Subcutaneous adipose tissue (tissue), 4 donors: ENCODE results near the gene MED31. TPM values are rescaled to one million over a fixed set of nuclear protein-coding genes. Genes with fewer than 3 reads are reported as not detected.

Experiments used
- total RNA-seq, 4 donors: library from RNA; depleted of rRNA; stranded (reverse); fragments of >200 nt; gene quantifications; one replicate each; pipeline ENCODE4 v1.1.0, GENCODE V29; 2016
- TF ChIP-seq, protein P1 (sequence below): fragments of 450-650 bp; IDR thresholded peaks from one replicate; pipeline ENCODE4 v1.5.1; 2016; ENCODE audit warnings: low read depth, mild to moderate bottlenecking, control low read depth, antibody characterized with exemption, moderate library complexity

Gene MED31
- total RNA-seq, 4 donors from 2014 or later: 6.2 to 18.8 (median 12.1) TPM

DNA sequence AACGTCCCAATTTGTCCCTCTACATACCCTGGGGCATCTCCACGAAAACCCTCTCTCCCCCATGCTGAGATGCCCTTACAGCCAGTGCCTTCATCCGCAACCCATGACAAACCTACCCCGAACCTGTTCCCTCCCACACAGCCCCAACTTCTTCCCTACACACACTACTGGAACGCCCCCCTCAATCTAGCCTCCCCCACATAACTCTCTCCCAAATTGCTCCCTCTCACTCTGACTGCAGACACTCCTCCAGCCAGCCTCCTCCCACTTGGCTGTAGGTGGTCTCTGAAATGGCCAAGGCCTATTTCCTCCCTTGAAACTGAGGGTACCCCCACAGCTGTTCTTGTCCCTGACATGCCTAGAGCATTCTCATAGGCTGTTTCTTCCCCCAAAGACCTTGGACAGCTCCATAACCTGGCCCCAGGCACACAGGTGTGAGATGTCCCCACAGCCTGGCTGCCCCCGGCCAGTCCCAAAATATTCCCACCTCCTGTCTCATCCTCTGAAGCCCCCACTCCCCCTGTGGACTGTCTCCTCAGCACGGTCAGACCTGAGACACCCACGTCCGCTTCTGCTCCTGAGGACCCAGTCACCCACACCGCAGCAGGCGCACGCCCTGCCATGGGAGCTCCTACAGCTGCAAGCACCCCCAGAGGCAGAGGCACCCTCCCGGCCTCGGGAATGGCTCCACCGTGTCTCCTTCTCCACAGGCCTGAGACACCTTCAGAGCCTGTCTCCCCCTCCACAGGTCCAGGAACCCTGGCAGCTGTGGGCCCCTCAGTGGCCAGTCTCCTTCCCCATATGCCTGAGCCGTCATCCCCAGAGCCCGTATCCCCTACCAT lies 14.6 kb downstream of the MED31 start:
- TF ChIP-seq, protein P1, sequence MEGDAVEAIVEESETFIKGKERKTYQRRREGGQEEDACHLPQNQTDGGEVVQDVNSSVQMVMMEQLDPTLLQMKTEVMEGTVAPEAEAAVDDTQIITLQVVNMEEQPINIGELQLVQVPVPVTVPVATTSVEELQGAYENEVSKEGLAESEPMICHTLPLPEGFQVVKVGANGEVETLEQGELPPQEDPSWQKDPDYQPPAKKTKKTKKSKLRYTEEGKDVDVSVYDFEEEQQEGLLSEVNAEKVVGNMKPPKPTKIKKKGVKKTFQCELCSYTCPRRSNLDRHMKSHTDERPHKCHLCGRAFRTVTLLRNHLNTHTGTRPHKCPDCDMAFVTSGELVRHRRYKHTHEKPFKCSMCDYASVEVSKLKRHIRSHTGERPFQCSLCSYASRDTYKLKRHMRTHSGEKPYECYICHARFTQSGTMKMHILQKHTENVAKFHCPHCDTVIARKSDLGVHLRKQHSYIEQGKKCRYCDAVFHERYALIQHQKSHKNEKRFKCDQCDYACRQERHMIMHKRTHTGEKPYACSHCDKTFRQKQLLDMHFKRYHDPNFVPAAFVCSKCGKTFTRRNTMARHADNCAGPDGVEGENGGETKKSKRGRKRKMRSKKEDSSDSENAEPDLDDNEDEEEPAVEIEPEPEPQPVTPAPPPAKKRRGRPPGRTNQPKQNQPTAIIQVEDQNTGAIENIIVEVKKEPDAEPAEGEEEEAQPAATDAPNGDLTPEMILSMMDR: no peak

GRCh38 chr17:6636105-6636504 lies 15.3 kb downstream of the MED31 start:
- TF ChIP-seq, protein P1: no peak

- TF ChIP-seq, protein P1: no peak
Measured at GRCh38 chr17:6633263-6633662, 18.1 kb downstream of the MED31 start.

DNA sequence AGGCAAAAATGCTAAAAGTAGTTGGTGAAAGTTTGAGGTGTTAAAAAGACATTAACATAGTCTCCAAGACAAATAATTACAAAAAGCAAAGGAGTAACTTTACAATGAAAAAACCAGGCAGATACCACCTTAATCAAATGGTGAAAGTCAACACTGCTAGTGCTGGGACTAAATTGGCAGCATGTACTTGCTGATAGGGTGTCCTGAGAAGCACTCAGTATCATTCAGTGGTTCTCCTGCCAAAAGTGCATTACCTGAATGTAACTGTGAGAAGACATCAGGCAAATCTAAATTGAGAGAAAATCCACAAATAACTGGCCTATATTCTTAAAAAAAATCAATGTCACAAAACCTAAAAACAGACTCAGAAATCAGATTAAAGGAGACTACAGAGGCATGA lies 18.9 kb downstream of the MED31 start:
- TF ChIP-seq, protein P1: no peak

GRCh38 chr17:6630390-6630789 lies 21.0 kb downstream of the MED31 start:
- TF ChIP-seq, protein P1: no peak

DNA sequence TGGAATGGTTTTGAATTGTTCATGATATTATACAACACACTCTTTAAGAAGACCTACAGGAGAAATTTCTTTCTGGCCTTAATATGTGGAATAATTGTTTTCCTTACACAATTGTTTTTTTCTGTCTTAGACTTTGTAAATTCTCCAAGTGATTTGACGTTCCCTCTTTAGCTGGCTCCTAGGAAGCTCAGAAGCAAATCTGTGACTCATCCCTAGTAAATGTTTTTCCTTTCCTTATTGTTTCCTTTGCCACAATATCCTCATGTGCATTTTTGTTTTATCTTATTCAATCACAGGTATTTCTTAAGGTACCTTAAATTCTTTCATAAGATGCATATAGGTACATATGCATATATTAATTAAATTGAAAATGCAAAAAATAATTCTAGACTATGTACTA lies 24.4 kb downstream of the MED31 start:
- TF ChIP-seq, protein P1: no peak

DNA sequence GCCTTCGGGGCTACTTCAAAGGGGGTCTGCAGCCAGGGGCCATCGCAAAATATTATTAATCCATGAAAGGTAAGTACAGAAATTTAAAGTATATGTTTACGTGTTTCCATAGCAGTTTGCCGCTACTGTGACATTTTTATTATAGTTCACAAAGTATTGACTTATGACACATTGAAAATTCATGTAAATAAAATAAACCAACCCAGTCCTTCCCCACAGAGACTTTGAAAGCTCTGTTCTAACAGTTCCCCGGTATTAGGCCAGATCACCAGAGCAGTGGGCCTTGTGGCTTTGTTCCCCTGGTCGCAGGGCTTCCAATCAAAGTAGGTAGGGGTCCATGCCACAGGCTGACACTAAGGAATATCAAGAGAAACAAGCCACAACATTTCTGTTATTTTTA lies 24.8 kb downstream of the MED31 start:
- TF ChIP-seq, protein P1: no peak
